Small intestine (tissue), 7 donors: ENCODE measurements around the gene TMEM108. TPM values are rescaled to one million over a fixed set of nuclear protein-coding genes. Genes with fewer than 3 reads are reported as not detected.

Source experiments
- DNase-seq, 2 donors: peaks; one replicate each; pipeline versions ENCODE4 v3.0.0 to v3.0.0-alpha.2; 2013
- FAIRE-seq: peaks from 2 replicates; lab custom pipeline; 2012; peaks lifted over from hg19 to GRCh38; lab: Jason Lieb, UNC
- H3K27ac ChIP-seq, 3 donors: one replicate each; pipeline ENCODE4 v1.5.1; 2013; ENCODE audit warnings: low read length in 2 of 3, mild to moderate bottlenecking in 2 of 3, control low read depth in 1 of 3, inconsistent platforms in 1 of 3, low read depth in 1 of 3, moderate library complexity in 1 of 3
- H3K27me3 ChIP-seq, 3 donors: one replicate each; pipeline ENCODE4 v1.6.1; 2013; ENCODE audit warnings: low read length in 3 of 3, inconsistent platforms in 1 of 3; ENCODE audit not compliant: control insufficient read depth in 3 of 3, insufficient read depth in 3 of 3
- H3K36me3 ChIP-seq, 3 donors: one replicate each; pipeline ENCODE4 v1.6.1; 2013; ENCODE audit warnings: low read length in 3 of 3, inconsistent platforms in 1 of 3, low read depth in 1 of 3, mild to moderate bottlenecking in 1 of 3, moderate library complexity in 1 of 3; ENCODE audit not compliant: control insufficient read depth in 3 of 3, insufficient read depth in 2 of 3
- H3K4me1 ChIP-seq, 3 donors: one replicate each; pipeline ENCODE4 v1.6.1; 2013; ENCODE audit warnings: low read length in 2 of 3, inconsistent platforms in 1 of 3, low read depth in 1 of 3, mild to moderate bottlenecking in 1 of 3, moderate library complexity in 1 of 3; ENCODE audit not compliant: control insufficient read depth in 3 of 3, insufficient read depth in 2 of 3
- H3K4me3 ChIP-seq, 3 donors: one replicate each; pipeline ENCODE4 v1.5.1; 2013; ENCODE audit warnings: low read length in 3 of 3, control low read depth in 1 of 3, inconsistent platforms in 1 of 3, low read depth in 1 of 3, mild to moderate bottlenecking in 1 of 3, moderate library complexity in 1 of 3
- H3K9me3 ChIP-seq, 2 donors: one replicate each; pipeline ENCODE4 v1.6.1; 2013; ENCODE audit warnings: low read depth in 1 of 2, low read length in 1 of 2; ENCODE audit not compliant: control insufficient read depth in 2 of 2, insufficient read depth in 1 of 2
- WGBS, 3 donors: extraction: QIAGEN DNeasy Blood & Tissue Kit; methylation state at CpG; one replicate each; pipeline ENCODE4 v1.1.7; 2013; 5-methylcytosine and 5-hydroxymethylcytosine counted together
- polyA plus RNA-seq, 4 donors: library from polyadenylated mRNA; stranded (reverse) in 3 of 4; unstranded in 1 of 4; fragments of 200-250 nt in 3 of 4; fragments of 120-200 nt in 1 of 4; gene quantifications; one replicate each; pipeline versions ENCODE4 v1.2.1 to v1.2.3, GENCODE V29; 2013
- donor health status: healthy with polysubstance abuse.
- donor health status: control.
- donor health status: control.
- donor health status: Bipolar disorder and iron deficiency.
- donor health status: healthy.

TMEM108 gene
- polyA plus RNA-seq, 4 donors, result 0.41 to 0.94 TPM; not detected in 2

DNA sequence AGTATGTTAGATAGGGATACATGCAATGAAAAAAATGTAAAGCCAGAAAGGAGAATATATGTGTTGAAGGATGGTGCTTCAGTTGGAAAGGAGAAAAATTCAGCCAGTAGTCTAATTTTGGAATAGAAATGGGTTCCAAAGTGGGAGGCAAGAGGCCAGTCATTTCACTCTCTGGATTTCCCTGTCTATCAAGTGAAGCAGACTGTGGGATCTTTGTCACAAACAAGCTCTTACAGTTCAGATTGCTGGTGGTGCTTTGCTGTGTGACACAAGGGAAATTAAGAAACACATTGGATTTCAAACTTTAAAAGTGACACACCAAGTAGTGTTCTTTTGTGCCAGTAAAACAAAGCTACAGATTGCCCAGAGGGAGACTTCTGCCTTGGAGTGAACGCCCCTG is 279.7 kb downstream of the TMEM108 start:
- H3K27ac ChIP-seq, result no peak overlapping the region
- no peaks in the 10 kb centered on the region for H3K36me3 ChIP-seq
- H3K4me3 ChIP-seq, result no peak overlapping the region
- no peaks in the 10 kb centered on the region for H3K4me1 ChIP-seq
- DNase-seq (no peak), FAIRE-seq (no peak)
- peaks cover 0 to 3% (median 2%) of the 10 kb centered on the region in 3 donors for H3K27me3 ChIP-seq
- peaks cover 0 to 12% of the 10 kb centered on the region in 2 donors for H3K9me3 ChIP-seq
- WGBS, 3 donors, result 29 to 60% (median 33%) methylated on average over 1 of the region's 1 CpG

DNA sequence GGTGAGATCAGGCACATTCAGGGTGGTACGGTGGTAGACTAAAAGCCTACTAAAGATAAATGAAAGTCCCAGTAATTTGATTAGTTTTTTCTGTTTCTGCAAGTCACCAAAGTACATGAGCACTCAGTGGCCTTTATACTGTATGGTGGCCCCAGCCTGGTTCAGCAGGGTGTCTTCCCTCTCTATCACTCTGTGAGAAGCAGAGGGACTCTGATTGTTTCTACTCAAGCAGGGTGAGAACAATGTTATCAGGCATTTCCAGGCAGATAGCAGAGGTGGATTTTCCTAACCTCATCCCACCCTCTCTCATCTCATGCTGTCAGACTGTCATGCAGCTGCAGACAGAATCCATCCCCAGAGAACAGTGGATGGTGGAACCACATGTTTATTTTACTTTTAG is 290.2 kb downstream of the TMEM108 start:
- DNase-seq, result no peak
- no peak for FAIRE-seq
- Histone ChIP-seq H3K27ac (no peak overlapping the region), H3K9me3 (no peaks in the 10 kb centered on the region), H3K27me3 (no peaks in the 10 kb centered on the region), H3K4me1 (no peaks in the 10 kb centered on the region), H3K4me3 (no peak overlapping the region), H3K36me3 (no peaks in the 10 kb centered on the region)
- WGBS, 3 donors, result 56 to 88% (median 70%) methylated on average over 1 of the region's 1 CpG

DNA sequence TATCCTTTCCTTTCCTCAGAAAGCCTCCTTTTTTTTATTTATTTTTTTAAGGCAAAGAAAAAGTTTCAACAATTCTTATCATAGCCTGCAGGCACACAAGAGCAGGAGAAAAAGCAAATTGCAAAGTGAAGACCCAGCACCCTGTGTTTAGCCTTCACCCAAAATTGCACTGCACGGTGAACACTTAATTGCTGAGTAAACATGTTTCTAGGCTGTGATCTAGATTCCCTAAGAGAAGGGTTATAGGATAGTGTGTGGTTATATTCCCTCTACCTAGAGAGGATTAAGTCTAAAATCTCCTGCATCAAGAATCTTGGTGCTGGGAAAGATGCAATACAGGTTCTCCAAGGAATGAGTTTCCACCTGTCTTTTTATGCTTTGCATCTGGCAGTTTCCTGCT is 291.4 kb downstream of the TMEM108 start:
- FAIRE-seq (no peak), DNase-seq (no peak)
- H3K9me3 ChIP-seq, result no peaks in the 10 kb centered on the region
- H3K4me1 ChIP-seq, result no peaks in the 10 kb centered on the region
- H3K27ac ChIP-seq, result no peak overlapping the region
- H3K36me3 ChIP-seq, result no peaks in the 10 kb centered on the region
- no peak overlapping the region for H3K4me3 ChIP-seq
- WGBS, 3 donors, result 10 to 35% (median 21%) methylated on average over 1 of the region's 1 CpG
- no peaks in the 10 kb centered on the region for H3K27me3 ChIP-seq

DNA sequence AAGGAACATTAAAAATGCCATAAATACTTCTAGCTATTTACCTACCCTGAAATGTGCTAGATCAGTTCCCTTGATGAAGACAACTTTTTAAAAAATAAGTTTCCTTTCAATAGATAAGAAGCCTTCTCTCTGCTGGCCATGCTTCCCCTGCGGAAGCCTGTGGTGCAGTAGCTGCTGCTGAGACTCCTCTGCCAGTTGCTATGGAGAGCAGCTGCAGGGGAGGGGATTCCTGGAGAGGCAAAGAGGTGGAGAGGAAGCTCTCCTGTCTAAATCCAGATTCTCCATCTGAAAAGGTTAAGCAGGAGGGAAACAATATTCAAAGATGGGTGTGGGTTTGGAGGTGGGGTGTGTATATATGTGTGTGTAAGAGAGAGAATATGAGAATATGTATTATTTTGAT is 291.9 kb downstream of the TMEM108 start:
- no peaks in the 10 kb centered on the region for H3K9me3 ChIP-seq
- no peak overlapping the region for H3K4me3 ChIP-seq
- 38 to 46% (median 42%) methylated on average over 1 of the region's 1 CpG for WGBS, 3 donors
- FAIRE-seq (no peak), DNase-seq (no peak)
- no peaks in the 10 kb centered on the region for H3K4me1 ChIP-seq
- H3K27me3 ChIP-seq, result no peaks in the 10 kb centered on the region
- no peaks in the 10 kb centered on the region for H3K36me3 ChIP-seq
- H3K27ac ChIP-seq, result no peak overlapping the region

DNA sequence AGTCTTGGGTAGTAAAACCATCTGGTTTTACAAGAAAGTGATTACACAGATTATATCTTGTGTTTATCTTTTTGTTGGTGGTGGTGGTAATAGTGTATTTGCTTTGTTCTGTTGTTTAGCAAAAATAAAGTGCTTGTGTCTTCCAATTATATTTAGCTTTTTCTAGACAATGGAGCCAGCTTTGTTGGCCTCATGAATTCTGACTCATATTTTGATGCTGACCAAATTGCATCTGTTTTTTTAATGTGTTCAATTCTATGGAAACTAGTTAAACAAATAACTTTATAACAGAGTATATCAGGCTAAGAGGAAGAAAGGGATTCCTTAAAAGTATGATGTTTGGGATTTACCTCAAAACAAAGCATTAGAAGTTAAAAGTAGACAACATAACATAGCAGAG is 292.3 kb downstream of the TMEM108 start:
- Histone ChIP-seq H3K9me3 (no peaks in the 10 kb centered on the region), H3K27me3 (no peaks in the 10 kb centered on the region), H3K36me3 (no peaks in the 10 kb centered on the region), H3K4me3 (no peak overlapping the region), H3K4me1 (no peaks in the 10 kb centered on the region), H3K27ac (no peak overlapping the region)
- FAIRE-seq, result no peak
- no peak for DNase-seq

DNA sequence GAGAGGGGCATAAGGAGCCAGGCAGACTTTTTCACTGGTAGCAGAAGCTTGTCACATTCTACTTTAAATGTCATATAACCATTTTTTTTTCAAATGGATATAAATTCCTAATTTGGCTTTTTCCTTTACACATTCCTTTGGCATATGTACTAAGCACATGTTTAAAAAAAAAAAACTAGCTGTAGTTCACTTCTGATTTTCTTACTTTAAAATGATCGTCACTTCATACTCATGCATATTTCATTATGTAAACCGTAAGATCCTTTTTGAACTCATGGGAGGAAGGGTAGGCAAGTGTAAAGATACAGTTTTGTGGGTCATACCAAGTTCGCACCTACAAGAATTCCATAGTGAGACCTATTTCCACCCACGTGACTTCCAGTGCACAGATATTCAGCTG is 316.5 kb downstream of the TMEM108 start:
- Histone ChIP-seq H3K4me3 (no peak overlapping the region), H3K27ac (no peak overlapping the region), H3K9me3 (no peaks in the 10 kb centered on the region), H3K36me3 (no peaks in the 10 kb centered on the region), H3K4me1 (no peaks in the 10 kb centered on the region), H3K27me3 (no peaks in the 10 kb centered on the region)
- DNase-seq, result no peak
- no peak for FAIRE-seq
- 72 to 86% (median 83%) methylated on average over 4 of the region's 4 CpGs for WGBS, 3 donors

DNA sequence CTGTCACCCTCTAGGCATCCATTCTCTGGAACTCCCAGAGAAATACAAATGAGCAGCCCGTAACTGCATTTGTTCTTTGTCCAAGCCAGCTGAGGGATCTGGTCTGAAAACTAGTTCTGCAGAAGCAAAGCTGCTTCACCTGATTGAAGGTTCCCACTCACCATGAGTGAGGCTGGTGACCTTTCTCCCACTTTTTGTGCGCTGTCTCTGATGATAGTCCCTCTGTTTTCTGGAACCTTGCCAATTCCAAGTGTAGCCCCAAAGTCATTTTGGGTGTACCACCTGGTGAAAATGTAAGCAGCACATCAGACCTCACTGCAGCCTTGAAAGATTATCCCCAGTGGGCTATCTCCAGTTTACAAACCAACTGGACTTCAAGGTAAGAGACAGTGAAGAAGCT is 322.3 kb downstream of the TMEM108 start:
- FAIRE-seq, result no peak
- Histone ChIP-seq H3K36me3 (no peaks in the 10 kb centered on the region), H3K9me3 (no peaks in the 10 kb centered on the region), H3K27ac (no peak overlapping the region), H3K4me1 (no peaks in the 10 kb centered on the region), H3K27me3 (no peaks in the 10 kb centered on the region), H3K4me3 (no peak overlapping the region)
- DNase-seq, result no peak
- 62 to 90% (median 65%) methylated on average over 2 of the region's 2 CpGs for WGBS, 3 donors

DNA sequence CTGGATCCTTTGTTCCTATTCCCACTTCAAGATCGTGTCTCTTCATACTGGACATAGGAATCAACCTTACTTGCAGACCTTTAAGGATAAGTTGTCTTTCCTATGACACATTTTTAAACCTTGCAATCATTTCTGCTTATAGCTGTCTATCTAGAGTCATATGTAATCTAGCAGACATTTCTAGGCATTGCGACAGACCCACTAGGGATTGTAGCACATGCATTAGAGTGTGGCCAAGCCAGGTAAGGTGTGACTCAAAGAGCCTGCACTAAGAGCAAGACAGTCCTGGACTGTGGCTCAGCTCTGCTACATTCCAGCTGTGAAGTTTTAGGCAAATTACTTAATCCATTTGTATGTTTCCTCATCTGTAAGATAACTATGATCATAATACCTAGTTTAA is 322.8 kb downstream of the TMEM108 start:
- Histone ChIP-seq H3K36me3 (no peaks in the 10 kb centered on the region), H3K27me3 (no peaks in the 10 kb centered on the region), H3K4me3 (no peak overlapping the region), H3K27ac (no peak overlapping the region), H3K9me3 (no peaks in the 10 kb centered on the region), H3K4me1 (no peaks in the 10 kb centered on the region)
- WGBS, 3 donors, result 85 to 91% (median 90%) methylated on average over 2 of the region's 2 CpGs
- FAIRE-seq, result no peak
- no peak for DNase-seq

DNA sequence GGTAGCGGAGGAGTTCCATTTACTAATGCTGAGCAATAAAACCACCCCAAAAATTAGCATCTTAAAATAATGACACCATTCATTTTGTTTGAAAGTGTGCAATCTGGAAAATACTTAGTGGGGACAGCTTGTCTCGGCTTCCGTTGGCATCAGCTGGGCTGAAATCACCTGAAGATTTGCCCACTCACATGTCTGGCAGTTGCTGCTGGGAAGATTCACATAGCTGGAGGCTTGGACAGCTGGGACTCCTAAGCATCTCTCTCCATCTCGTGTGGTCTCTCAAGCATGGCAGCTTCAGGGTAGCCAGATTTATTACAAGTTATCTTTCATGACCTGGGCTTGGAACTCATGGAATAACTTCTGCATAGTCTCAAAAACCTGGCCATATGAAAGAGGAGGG is 323.2 kb downstream of the TMEM108 start:
- DNase-seq, result no peak
- H3K27me3 ChIP-seq, result no peaks in the 10 kb centered on the region
- FAIRE-seq, result no peak
- no peaks in the 10 kb centered on the region for H3K4me1 ChIP-seq
- no peak overlapping the region for H3K27ac ChIP-seq
- H3K9me3 ChIP-seq, result no peaks in the 10 kb centered on the region
- WGBS, 3 donors, result 76 to 82% (median 81%) methylated on average over 4 of the region's 4 CpGs
- H3K36me3 ChIP-seq, result no peaks in the 10 kb centered on the region
- H3K4me3 ChIP-seq, result no peak overlapping the region
